GM19372 (cell line): ENCODE measurements around the gene ZNF446.
"Not testable (repeated sequence)": the region's sequence is repeated elsewhere in the genome, so short reads cannot be mapped to it uniquely, and the experiment has no call there.

Experiments used
- ATAC-seq: cut with Tn5 transposase; IDR thresholded peaks from one replicate; pipeline ENCODE4 v1.9.1; 2021; ENCODE audit warnings: mild to moderate bottlenecking, low read depth, moderate library complexity; ENCODE audit not compliant: unreplicated experiment

Gene ZNF446

DNA sequence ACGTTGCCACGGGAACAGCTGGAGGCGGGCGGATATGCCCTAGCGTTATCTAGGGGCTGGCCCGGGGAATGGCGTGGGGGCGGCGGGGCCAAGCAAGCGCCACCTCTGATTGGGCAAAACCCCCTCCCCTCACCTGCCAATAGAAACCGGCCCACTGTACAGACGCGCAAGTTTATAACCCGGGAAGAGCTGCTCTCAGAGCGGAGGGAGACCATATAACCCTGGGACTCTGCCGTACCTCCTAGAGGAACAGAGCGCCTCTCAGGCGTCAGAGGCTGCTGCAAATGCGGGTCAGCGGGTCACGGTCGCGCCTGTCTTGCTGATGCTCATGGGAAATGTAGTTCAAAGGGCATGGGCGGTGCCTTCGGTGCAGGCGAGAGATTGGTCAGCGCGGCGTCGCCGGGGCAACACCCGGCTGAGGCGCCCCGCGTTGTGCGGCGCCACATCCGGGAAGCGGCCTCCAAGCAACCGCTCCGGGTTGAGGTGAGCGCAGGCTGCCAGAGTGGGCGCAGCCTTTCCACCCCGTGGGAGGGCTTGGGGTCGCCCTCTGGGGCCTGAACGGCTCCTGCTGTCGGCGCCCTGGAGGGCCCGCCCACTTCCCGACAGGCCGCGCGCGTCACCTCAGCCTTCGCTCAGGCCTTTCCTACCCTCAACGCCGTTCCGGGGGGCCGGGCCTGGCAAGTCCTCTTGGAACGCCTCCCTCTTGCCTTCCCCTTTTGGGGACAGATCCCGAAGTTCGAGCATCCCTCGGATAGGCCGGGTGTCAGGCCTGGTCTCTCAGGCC, at the start of gene ZNF446:
Gene ZNF446 (plus strand): TSS at position 639 of the 784 bp plus-strand sequence. CDS start 867 bp downstream, outside the sequence.
- peak; percentile 81 for ATAC-seq

DNA sequence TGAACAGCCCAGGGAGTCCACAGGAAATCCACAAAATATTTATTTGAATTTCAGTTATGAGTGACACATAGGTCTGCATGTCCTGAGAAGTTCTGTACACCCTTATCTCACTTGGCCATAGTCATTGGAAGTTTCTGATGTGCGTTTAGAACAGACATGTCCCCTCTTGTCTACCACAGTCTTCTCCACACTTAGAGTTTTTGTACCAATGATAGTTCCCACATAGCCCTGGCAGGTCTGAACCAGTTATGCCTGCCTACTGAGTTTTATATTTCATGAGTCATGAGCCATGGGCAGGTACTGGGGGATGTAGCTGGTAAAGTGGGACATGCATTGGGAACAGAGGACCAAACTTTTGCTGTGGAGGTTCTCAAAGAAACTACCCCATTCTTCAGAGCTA, 47.5 kb upstream of the ZNF446 start:
- no peak for ATAC-seq

DNA sequence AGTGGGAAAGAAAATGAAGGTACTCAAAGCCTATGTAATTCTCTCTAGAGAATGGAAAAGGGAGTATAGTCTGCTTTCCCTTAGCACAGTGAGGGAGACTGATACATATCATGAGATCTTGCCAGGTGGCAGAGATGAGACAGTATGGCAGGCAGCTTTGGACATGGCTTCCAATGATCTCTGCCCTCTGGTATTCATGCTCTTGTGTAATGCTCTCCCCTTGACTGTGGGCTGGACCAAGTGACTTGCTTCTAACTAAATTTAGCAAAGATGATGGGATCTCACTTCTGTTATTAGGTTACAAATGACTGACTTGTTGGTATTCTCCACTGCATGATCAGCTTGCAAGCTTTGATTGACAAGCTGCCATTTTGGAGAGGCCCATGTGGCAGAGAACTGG, 46.4 kb upstream of the ZNF446 start:
- ATAC-seq = no peak

DNA sequence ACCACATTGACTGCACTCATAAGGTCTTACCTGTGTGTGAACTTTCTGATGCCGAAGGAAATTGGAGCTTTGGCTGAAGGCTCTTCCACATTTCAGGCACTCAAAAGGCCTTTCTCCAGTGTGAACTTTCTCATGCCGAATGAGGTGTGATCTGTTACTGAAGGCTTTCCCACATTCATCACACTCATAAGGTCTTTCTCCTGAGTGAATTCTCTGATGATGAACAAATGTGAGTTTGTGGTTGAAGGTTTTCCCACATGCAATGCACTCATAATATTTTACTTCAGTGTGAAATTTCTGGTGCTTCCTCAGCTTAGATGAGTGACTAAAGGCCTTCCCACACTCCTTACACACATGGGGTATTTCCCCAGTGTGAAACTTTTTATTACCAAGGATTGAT, 41.9 kb upstream of the ZNF446 start:
- no peak for ATAC-seq

DNA sequence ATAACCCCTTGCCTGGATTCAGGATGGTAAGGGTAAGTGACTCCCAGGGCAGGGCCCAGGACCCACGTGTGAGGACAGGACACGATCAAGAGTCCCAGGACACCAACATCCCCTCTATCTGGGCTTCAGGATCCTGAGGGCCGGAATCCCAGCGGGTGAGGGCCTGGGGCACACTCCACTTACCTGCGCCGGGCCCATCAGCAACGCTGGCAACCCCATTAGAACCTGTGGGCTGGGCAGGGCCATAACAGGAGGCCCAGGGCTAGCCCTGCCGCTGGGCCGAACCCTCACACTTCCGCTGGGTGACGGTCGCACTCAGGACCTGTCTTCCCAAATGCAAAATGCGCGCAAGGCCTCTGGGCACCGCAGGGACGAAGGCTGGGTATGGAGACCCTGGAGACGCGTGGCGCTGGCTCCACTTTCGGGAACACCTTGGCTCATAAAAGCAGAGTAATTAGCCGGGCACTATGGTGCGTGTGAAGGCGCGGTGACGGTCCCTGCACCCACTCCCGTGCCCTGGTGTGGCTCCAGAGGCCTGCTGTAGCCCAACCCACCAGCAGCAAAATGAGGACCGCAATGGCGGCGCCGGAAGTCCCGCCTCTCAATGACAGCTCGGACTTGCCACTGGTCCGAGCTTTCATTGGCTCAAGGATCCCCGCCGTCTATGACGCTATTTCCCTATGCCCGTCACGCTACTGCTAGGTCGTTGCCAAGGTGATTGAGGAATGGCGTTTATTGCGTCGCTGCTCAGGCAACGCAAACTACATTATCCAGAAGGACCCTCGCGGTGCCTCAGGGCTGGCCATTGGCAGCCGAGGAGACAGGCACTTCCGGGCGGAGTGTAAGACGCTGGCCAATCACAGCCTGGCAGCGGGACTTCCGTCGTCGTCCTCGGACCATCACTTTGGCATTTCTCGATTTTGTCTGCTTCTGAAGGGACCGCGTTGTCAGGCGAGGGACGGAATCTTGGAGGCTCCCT, 36.3 kb upstream of the ZNF446 start, which contains the start of gene ZNF132:
Gene ZNF132 (minus strand): TSS at position 578 of the 979 bp plus-strand sequence. CDS start 332 bp downstream, at position 246.
- peak; percentile 95 for ATAC-seq

DNA sequence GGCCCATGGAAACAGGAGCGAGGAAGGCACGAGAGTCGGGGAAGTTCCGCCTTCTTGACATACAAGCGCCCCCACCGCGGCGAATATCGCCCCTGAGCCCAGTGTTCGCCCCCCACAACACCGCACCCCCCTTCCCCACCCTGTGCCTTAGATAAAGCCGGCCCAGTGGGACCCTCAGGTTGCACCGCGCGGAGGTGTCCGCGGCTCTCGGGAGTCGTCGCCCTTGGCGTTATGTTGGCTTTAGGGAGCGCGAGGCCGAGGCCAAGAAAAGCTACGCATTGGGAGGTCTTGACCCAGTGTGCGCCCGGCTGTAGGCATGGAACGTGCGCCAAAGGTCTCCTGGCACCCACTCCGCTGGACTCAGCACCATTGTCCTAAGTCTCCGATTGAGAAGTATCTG, 35.6 kb upstream of the ZNF446 start:
- no peak for ATAC-seq

DNA sequence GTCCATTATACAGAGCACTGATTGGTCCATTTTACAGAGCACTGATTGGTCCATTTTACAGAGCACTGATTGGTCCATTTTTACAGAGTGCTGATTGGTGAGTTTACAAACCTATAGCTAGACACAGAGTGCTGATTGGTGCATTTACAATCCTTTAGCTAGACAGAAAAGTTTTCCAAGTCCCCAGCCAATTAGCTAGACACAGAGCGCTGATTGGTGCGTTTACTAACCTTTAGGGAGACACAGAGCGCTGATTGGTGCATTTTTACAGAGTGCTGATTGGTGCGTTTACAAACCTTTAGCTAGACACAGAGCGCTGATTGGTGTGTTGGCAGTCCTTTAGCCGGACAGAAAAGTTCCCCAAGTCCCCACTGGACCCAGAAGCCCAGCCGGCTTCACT, 33.2 kb upstream of the ZNF446 start:
- not testable (repeated sequence) for ATAC-seq

DNA sequence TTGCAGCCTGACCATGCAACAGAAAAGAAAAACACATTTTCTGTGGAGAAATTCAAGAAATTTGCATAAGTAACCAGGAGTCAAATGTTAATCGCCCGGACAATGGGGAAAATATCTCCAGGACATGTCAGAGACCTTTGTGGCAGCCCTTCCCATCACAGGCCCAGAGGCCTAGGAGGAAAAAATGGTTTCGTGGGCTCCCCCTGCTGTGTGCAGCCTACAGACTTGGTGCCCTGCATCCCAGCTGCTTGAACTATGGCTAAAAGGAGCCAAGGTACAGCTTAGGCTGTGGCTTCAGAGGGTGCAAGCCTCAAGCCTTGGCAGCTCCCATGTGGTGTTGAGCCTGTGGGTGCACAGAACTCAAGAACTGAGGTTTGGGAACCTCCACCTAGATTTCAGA, 27.3 kb upstream of the ZNF446 start:
- not testable (repeated sequence) for ATAC-seq

DNA sequence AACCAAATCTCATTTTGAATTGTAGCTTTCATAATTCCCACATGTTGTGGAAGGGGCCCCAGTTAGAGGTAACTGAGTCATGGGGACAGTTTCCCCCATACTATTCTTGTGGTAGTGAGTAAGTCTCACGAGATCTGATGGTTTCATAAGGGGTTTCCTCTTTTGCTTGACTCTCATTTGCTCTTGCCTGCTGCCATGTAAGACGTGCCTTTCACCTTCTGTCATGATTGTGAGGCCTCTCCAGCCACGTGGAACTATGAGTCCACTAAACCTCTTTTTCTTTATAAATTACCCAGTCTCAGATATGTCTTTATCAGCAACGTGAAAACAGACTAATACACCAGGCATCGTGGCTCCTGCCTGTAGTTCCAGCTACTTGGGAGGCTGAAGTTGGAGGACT, 26.2 kb upstream of the ZNF446 start:
- ATAC-seq = not testable (repeated sequence)

DNA sequence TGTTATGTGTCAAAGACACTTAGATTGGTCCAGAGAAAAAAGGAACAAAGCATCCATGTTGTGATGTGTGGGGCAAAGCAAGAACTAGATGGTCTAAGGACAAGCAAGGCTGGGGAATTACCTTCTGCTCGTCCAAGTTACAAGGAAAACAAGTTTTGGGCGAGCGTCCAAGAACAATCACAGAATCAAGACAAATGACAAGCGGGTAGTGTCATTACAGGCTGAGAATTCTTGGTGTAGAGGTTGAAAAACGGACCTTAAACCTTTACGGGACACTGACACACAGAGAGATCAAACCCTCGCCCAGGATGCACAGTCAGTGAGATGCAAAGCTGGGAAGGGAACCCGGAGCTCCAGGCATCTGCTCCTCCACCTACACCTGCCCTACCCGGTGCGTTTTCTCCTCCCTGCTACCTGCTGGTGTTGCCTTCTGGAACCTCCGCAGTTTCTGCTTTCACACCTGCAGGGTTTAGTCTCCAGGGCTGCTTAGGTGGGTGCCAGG, 25.2 kb upstream of the ZNF446 start:
- ATAC-seq = no peak

DNA sequence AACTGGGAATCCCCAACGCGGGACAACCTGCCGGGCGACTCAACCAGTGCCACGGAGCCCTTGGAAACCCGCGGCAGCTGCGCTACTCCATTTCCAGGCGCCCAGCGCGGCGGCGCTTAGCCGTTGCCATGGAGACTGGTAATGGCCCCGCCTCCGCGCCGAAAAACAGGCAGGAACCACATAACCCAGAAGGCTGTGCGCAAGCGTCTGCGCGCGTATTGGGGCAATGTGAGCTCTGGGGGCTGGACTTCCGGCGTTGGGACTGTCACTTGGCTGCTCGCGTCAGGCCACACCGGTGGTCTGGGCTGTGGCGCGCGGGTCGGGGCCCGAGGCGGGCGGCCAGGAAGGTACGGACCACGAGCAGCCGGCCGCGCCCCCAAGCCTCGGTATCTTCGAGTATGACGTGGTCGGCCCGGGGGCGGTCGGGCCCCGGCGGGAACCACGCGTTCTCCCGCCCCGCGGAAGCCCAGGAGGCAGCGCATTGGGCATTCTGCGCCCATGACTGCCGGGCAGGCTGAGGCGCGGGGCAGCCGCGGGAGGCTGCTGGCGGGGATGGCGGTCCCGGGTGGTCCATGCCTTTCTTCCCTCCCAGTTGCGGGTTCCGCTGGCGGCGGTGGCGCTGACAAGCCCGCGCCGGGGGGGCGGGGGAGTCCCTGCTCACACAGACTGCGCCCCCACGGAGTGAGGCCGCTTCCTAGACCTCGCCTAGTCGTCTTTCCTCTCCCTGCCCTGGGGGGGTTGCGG, 24.6 kb upstream of the ZNF446 start, which contains the start of gene ZNF324B:
Gene ZNF324B (plus strand): TSS at position 265 of the 744 bp plus-strand sequence. CDS start 2,080 bp downstream, outside the sequence.
- ATAC-seq = peak; percentile 93

DNA sequence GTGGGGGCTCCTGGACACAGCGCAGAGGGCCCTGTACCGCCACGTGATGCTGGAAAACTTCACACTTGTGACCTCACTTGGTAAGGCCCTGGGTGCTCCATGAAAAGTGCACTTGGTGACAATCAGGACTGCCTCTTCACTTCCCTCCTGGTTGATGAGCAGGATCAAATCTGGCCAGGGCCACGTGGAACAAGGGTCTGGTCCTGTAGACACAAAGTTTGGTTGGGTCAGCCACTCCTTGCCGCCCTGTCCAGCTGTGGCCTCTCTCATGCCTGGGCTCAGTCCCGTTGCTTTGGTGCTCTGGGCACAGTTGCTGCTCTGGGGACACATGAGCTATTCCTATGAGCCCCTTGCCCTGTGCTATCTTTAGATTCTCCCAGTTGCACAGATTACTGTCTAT, 22.4 kb upstream of the ZNF446 start:
- no peak for ATAC-seq

DNA sequence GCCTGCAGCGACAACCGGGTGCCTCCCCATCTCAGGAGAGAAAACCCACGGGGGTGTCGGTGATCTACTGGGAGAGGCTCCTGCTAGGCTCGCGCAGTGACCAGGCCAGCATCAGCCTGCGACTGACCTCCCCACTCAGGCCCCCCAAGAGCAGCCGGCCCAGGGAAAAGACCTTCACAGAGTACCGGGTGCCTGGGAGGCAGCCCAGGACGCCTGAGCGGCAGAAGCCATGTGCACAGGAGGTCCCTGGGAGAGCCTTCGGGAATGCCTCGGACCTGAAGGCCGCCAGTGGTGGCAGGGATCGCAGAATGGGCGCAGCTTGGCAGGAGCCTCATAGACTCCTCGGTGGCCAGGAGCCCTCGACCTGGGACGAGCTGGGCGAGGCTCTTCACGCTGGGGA, 20.8 kb upstream of the ZNF446 start:
- no peak for ATAC-seq

DNA sequence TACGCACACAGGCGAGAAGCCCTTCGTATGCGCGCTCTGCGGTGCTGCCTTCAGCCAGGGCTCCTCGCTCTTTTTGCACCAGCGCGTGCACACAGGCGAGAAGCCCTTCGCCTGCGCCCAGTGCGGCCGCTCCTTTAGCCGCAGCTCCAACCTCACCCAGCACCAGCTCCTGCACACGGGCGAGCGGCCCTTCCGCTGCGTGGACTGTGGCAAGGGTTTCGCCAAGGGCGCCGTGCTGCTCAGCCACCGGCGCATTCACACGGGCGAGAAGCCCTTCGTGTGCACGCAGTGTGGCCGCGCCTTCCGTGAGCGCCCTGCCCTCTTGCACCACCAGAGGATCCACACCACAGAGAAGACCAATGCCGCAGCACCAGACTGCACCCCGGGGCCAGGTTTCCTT, 20.0 kb upstream of the ZNF446 start:
- no peak for ATAC-seq

DNA sequence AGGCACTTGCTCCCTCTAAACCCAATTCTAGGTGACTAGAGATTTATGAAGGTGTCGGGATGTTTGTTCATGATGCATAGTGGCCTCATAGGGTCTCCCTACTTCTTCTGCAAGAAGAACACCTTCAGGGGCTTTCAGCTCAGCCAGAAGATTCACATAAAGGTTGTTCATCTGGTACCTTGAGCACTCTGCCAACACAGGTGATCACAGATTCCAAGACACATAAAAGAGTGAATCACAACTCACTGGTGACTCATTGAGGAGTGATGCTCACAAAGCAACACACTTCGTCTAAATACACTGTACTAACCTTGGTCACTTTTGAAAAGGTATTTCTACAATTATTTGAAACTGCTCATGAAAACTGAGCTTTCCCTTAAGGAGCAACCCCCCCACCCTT, 16.1 kb upstream of the ZNF446 start:
- no peak for ATAC-seq

DNA sequence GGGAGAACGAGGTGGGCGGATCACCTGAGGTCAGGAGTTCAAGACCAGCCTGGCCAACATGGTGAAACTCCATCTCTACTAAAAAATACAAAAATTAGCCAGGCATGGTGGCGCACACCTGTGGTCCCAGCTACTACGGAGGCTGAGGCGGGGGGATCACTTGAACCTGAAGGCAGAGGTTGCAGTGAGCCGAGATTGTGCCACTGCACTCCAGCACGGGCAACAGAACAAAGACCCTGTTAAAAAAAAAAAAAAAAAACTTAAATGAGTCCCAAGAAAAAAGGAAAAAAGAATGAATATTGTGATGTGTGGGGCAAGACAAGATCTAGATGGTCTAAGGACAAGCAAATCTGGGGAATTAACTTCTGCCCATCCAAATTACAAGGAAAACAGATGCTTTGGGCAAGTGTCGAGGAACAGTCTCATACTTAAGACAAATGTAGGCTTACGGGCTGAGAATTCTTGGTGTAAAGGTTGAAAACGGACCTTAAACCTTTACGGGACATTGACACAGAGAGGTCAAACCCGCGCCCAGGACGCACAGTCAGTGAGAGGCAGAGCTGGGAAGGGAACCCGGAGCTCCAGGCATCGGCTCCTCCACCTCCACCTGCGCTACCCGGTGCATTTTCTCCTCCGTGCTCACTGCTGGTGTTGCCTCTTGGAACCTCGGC, 9.9 kb upstream of the ZNF446 start:
- peak; percentile 19 for ATAC-seq

DNA sequence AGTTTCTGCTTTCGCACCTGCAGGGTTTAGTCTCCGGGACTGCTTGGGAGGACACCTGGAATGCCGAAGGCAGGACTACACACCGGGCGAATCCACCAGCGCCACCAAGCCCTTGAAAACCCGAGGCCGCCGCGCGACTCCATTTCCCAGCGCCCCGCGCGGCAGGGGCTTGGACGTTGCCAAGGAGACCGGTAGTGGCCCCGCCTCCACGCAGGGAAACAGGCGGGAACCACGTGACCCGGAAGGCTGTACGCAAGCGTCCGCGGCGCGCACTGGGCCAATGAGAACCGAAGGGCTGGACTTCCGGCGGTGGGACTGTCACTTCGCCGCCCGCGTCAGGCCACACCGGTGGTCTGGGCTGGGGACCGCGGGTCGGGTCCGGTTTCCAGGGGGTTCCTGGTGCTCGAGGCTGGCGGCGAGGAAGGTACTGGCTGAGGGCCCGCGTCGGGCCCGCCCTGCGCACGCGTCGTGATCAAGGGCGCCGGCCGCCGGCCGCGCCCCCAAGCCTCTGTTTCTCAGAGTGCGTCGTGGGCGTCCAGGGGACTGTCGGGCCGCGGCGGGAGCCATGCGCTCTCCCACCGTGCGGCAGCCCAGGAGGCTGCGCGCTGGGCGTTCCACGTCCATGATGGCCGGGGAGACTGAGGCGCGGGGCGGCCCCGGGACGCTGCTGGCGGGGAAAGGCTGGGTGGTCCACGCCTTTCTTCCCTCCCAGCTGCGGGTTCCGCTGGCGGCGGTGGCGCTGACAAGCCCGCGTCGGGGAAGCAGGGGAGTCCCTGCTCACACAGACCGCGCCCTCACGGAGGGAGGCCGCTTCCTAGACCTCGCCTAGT, 9.2 kb upstream of the ZNF446 start, which contains the start of gene ZNF324:
Gene ZNF324 (plus strand): TSS at position 321 of the 830 bp plus-strand sequence. CDS start 2,106 bp downstream, outside the sequence.
- ATAC-seq = peak; percentile 91

DNA sequence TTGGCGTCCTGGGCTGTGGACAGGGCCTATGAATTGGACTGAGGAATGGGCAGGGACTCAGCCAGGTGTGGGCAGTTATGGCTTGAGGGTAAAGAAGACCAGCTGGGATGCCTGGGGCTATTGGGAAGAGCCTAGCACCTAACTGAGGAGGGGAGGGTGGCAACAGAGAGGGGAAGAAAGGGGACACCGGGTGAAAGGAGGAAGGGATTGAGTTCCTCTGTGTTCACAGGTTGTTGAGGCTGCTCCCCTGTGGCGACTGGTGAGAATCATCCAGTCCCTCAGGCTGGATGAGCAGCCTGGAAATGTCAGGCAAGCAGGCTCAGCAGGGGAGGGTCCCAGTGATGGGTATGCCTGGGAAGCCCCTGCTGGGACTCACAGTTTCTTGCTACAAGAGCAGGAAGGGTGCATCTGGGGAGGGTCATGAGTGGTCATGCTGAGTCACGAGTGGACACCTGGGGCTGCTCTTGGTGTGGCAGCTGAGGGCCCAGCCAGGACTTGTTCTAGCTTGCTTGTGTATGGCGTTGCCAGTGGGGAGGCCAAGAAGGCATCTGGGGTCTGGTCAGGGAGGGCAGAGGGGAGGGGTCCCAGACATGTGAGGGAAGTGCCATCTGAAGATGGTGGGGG, 7.8 kb upstream of the ZNF446 start:
- no peak for ATAC-seq
